ENCODE data around the gene EXOSC6.
"Not testable (repeated sequence)": the region's sequence is repeated elsewhere in the genome, so short reads cannot be mapped to it uniquely, and the experiment has no call there.

The EXOSC6 gene

GRCh38 chr16:70251629-70252354 lies at the start of gene EXOSC6:
EXOSC6 (minus strand) TSS chr16:70251940; CDS start chr16:70251900, 40 bp downstream.
- DNase-seq = peak; percentile 31 to 70

GRCh38 chr16:70301121-70301520 lies 49.4 kb upstream of the EXOSC6 start:
- DNase-seq = no peak

GRCh38 chr16:70298988-70299938 lies 47.5 kb upstream of the EXOSC6 start, which contains the start of gene DDX19B:
DDX19B (plus strand) TSS chr16:70299186; CDS start chr16:70299298, 112 bp downstream.
- peak; percentile 25 to 60 for DNase-seq

- no peak for DNase-seq
Observed at GRCh38 chr16:70295634-70296033, 43.9 kb upstream of the EXOSC6 start.

GRCh38 chr16:70294385-70295025 lies 42.8 kb upstream of the EXOSC6 start:
- no peak for DNase-seq

- DNase-seq = not testable (repeated sequence)
Observed at GRCh38 chr16:70292148-70292547, 40.4 kb upstream of the EXOSC6 start.

- DNase-seq = no peak
Observed at GRCh38 chr16:70290949-70291519, 39.3 kb upstream of the EXOSC6 start.

- DNase-seq = peak; percentile 95 to 98
Observed at GRCh38 chr16:70289229-70290094, 37.7 kb upstream of the EXOSC6 start, which contains the start of gene AARS1. AARS1 (minus strand) TSS chr16:70289506; CDS start chr16:70282763, 6,743 bp downstream.

- not testable (repeated sequence) for DNase-seq
Observed at GRCh38 chr16:70287304-70287971, 35.7 kb upstream of the EXOSC6 start.

- no peak for DNase-seq
Observed at GRCh38 chr16:70276392-70276791, 24.7 kb upstream of the EXOSC6 start.

- DNase-seq = no peak
Observed at GRCh38 chr16:70271696-70272095, 20.0 kb upstream of the EXOSC6 start.

GRCh38 chr16:70270176-70270575 lies 18.4 kb upstream of the EXOSC6 start:
- no peak for DNase-seq

- DNase-seq = no peak
Observed at GRCh38 chr16:70269471-70269870, 17.7 kb upstream of the EXOSC6 start.

GRCh38 chr16:70267922-70268321 lies 16.2 kb upstream of the EXOSC6 start:
- DNase-seq = not testable (repeated sequence)

- peak in 1 of 2 experiments; percentile 36 for DNase-seq
Observed at GRCh38 chr16:70267516-70267915, 15.8 kb upstream of the EXOSC6 start.

GRCh38 chr16:70259903-70260302 lies 8.2 kb upstream of the EXOSC6 start:
- not testable (repeated sequence) for DNase-seq

GRCh38 chr16:70258946-70259345 lies 7.2 kb upstream of the EXOSC6 start:
- no peak for DNase-seq

GRCh38 chr16:70258065-70258464 lies 6.3 kb upstream of the EXOSC6 start:
- no peak for DNase-seq

- no peak for DNase-seq
Observed at GRCh38 chr16:70257391-70257790, 5.7 kb upstream of the EXOSC6 start.

- DNase-seq = no peak
Observed at GRCh38 chr16:70255574-70255973, 3.8 kb upstream of the EXOSC6 start.

- DNase-seq = no peak
Observed at GRCh38 chr16:70254965-70255286, 3.2 kb upstream of the EXOSC6 start.
